ENCODE measurements around the gene UBTD2. TPM values are rescaled to one million over a fixed set of nuclear protein-coding genes. Genes with fewer than 3 reads are reported as not detected.

The UBTD2 gene
- total RNA-seq, 1 experiment from 2014 or later, result 18.3 TPM

GRCh38 chr5:172194985-172195774 lies 88.4 kb downstream of the UBTD2 start:
- CTCF ChIA-PET, result no interaction called here
- no peaks in the 10 kb centered on the region for H3K4me1 ChIP-seq (ENCODE audit: insufficient read depth, low read length, poor library complexity, severe bottlenecking)
- H3K27ac ChIP-seq (ENCODE audit: low read depth, low read length, poor library complexity, severe bottlenecking), result no peak overlapping the region
- intact Hi-C loops (cut with micrococcal nuclease; ENCODE audit: unreplicated experiment), result no loop called here
- H3K27me3 ChIP-seq (replicated peaks; ENCODE audit: insufficient read depth, low read depth, low read length, poor library complexity), result no peaks in the 10 kb centered on the region
- no peak overlapping the region for H3K4me3 ChIP-seq (ENCODE audit: low read depth, low read length, poor library complexity, severe bottlenecking)
- no peak for TF ChIP-seq CTCF (conservative IDR thresholded peaks at IDR 0.05; ENCODE audit: low read depth, low read length)
- TF ChIP-seq EZH2 (IDR thresholded peaks at IDR 0.05; ENCODE audit: borderline replicate concordance, low read depth, low read length, poor library complexity, severe bottlenecking), result no peak
- H3K36me3 ChIP-seq (ENCODE audit: insufficient read depth, low read length, poor library complexity, severe bottlenecking), result no peaks in the 10 kb centered on the region
- DNase-seq (ENCODE audit: low spot score), result no peak
- no peaks in the 10 kb centered on the region for H3K9me3 ChIP-seq (ENCODE audit: low read depth, low read length, poor library complexity, severe bottlenecking)
- POLR2A ChIA-PET (ENCODE audit: low non-redundant PET), result interaction anchor here (0.6 kb wide), 1 partner anchor 103 kb away, joined by 3 read pairs; no protein-coding TSS in a partner anchor
- BruUV-seq (replicated peaks), result no TSS peak

- Histone ChIP-seq H3K4me3 (ENCODE audit: low read depth, low read length, poor library complexity, severe bottlenecking) (no peak within 1 kb of the TSS), H3K27ac (ENCODE audit: low read depth, low read length, poor library complexity, severe bottlenecking) (no peak within 1 kb of the TSS), H3K36me3 (ENCODE audit: insufficient read depth, low read length, poor library complexity, severe bottlenecking) (no peaks in the 10 kb centered on the region), H3K4me1 (ENCODE audit: insufficient read depth, low read length, poor library complexity, severe bottlenecking) (no peaks in the 10 kb centered on the region), H3K27me3 (replicated peaks; ENCODE audit: insufficient read depth, low read depth, low read length, poor library complexity) (no peaks in the 10 kb centered on the region), H3K9me3 (ENCODE audit: low read depth, low read length, poor library complexity, severe bottlenecking) (no peaks in the 10 kb centered on the region)
- CTCF ChIA-PET, result no interaction called here
- BruUV-seq (replicated peaks), result no TSS peak
- POLR2A ChIA-PET (ENCODE audit: low non-redundant PET), result no interaction called here
- DNase-seq (ENCODE audit: low spot score), result no peak
- intact Hi-C loops (cut with micrococcal nuclease; ENCODE audit: unreplicated experiment), result no loop called here
- TF ChIP-seq EZH2 (IDR thresholded peaks at IDR 0.05; ENCODE audit: borderline replicate concordance, low read depth, low read length, poor library complexity, severe bottlenecking) (no peak), CTCF (conservative IDR thresholded peaks at IDR 0.05; ENCODE audit: low read depth, low read length) (no peak)
Observed at GRCh38 chr5:172193872-172194271, 89.7 kb downstream of the UBTD2 start, which contains the start of gene EFCAB9. TSS of gene EFCAB9 (plus strand) at chr5:172194172. CDS start at chr5:172194173, 1 bp downstream.

GRCh38 chr5:172189693-172190296 lies 93.8 kb downstream of the UBTD2 start:
- TF ChIP-seq CTCF (conservative IDR thresholded peaks at IDR 0.05; ENCODE audit: low read depth, low read length) (no peak), EZH2 (IDR thresholded peaks at IDR 0.05; ENCODE audit: borderline replicate concordance, low read depth, low read length, poor library complexity, severe bottlenecking) (no peak)
- Histone ChIP-seq H3K27me3 (replicated peaks; ENCODE audit: insufficient read depth, low read depth, low read length, poor library complexity) (no peaks in the 10 kb centered on the region), H3K9me3 (ENCODE audit: low read depth, low read length, poor library complexity, severe bottlenecking) (no peaks in the 10 kb centered on the region), H3K36me3 (ENCODE audit: insufficient read depth, low read length, poor library complexity, severe bottlenecking) (no peaks in the 10 kb centered on the region), H3K4me1 (ENCODE audit: insufficient read depth, low read length, poor library complexity, severe bottlenecking) (no peaks in the 10 kb centered on the region), H3K27ac (ENCODE audit: low read depth, low read length, poor library complexity, severe bottlenecking) (no peak overlapping the region), H3K4me3 (ENCODE audit: low read depth, low read length, poor library complexity, severe bottlenecking) (no peak overlapping the region)
- no TSS peak for BruUV-seq (replicated peaks)
- POLR2A ChIA-PET (ENCODE audit: low non-redundant PET), result no interaction called here
- intact Hi-C loops (cut with micrococcal nuclease; ENCODE audit: unreplicated experiment), result loop anchor here (5.0 kb wide), 2 partner anchors 93 to 182 kb away; partner anchors contain the start of genes FBXW11 and UBTD2
- no peak for DNase-seq (ENCODE audit: low spot score)
- CTCF ChIA-PET, result no interaction called here

Data from A673 (cell line).